GM12873 (cell line): ENCODE results near the gene MT1X.

Source experiments
- CTCF ChIP-seq: IDR thresholded peaks from 2 replicates; pipeline ENCODE4 v1.5.1; 2012; ENCODE audit warnings: low read depth, mild to moderate bottlenecking, moderate library complexity, low read length, control low read depth; ENCODE audit not compliant: insufficient read depth; ENCODE audit errors: missing control alignments

MT1X gene

DNA sequence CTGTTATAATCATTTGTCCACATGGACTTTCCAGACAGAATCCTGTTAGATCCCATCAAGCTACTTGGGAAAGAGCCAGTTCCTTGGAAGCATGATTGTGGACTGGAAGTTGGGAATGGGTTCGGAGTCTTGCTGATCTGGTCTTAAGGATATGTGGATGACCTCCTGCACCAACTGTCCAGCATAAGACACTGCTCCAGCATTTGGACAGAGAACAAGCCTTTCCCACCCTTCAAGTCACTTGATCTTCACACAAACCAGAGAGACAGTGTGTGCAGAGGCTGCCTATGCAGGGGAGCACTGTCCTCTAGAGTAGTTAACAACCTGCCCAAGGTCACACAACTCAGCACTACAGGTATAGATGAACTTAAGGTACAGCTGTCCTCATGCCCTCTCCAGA lies 36.4 kb upstream of the MT1X start:
- no peak for TF ChIP-seq CTCF

DNA sequence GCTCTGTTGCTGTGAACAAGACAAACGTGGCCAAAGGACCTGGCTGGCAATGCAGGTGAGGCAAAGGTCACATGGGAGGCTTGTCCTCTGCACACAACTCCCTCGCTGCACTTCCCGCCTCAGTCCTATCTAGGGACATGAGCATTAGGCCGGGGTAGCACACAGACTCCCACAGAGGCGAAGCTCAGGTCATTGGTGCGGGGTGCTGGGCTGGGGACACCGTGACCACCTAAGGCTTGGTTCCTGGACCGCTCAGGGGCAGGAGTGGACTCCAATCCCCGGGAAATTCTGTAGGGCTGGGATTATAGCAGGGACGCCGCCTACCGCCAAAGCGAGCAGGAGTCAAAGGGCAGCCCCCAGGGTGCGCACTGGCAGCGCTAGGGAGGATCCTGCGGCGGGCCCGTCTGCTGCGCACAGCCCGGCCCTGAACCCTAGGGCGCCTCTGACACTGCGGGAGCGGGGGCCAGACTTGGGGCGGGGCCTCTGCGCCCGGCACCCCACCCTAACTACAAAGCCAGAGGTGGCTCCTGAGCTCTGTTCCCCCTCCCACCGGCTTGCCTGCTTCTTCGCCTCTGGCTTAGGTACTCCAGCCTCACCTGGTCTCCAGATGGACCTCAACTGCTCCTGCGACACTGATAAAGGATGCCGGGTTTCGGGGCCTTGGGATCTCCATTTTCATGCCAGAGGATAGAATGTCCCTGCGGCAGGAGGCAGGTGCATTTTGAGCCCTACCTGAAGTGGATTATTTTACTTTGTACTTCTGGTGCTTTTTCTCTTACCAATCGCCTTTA lies 34.4 kb upstream of the MT1X start:
- TF ChIP-seq CTCF = no peak

DNA sequence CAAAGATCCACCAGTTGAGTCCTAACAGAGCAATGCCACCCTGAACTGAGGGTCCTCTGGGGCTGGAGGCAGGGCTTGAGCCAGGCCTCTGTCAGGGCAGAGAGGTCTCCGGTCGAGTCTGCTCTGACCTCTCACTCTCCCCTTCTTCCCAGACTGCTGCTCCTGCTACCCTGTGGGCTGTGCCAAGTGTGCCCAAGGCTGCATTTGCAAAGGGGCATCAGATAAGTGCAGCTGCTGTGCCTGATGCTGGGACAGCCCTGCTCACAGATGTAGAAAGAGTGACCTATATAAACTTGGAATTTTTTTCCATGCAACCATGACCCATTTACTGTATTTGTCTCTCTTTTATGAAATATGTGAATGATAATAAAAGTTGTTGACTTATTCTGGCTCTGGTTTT lies 33.0 kb upstream of the MT1X start:
- TF ChIP-seq CTCF = no peak

- no peak for TF ChIP-seq CTCF
Measured at GRCh38 chr16:56649820-56650219, 32.5 kb upstream of the MT1X start.

- TF ChIP-seq CTCF = no peak
Measured at GRCh38 chr16:56651586-56651985, 30.7 kb upstream of the MT1X start, which contains the start of gene MT1B. Gene MT1B (plus strand): TSS chr16:56651886. CDS start chr16:56651954, 68 bp downstream.

DNA sequence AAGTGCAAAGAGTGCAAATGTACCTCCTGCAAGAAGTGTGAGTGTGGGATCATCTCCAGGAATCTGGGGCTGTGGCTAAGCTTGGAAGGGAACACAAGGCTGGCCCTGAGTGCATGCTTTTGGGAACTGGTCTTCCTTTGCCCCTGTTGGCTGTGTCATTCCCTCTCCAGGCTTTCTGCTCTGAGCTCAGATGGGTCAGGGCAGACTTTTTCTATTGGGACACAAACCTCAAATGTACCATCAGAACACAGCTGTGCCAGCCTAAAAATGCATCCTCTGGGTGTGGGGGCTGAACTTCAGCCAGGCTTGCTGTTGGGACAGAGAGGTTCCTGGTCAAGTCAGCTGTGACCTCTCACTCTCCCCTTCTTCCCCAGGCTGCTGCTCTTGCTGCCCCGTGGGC lies 29.7 kb upstream of the MT1X start:
- no peak for TF ChIP-seq CTCF

DNA sequence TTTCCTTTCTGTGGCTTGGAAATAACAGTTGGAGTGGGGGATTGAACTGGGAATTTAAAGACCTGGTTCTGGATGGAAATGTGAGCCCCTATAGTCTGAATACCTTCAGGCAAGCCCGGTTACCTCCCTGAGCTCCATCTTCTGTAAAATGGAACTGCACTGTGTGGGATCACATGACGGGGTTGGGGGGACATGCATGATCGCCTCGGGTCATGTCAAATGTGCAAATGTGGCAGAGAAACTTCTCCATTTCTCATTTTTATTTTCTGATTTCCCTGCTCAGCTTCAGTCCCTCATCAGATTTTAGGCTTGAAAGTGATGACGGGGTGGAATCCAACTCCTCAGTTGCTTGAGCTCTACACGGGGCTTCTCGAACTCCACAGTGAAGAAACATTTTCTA lies 29.1 kb upstream of the MT1X start:
- TF ChIP-seq CTCF = no peak
